ENCODE results near the gene B4GALNT1. TPM values are rescaled to one million over a fixed set of nuclear protein-coding genes. Genes with fewer than 3 reads are reported as not detected.

Gene B4GALNT1
- total RNA-seq, 2 experiments from 2014 or later, result 1.2 to 3.1 TPM

DNA sequence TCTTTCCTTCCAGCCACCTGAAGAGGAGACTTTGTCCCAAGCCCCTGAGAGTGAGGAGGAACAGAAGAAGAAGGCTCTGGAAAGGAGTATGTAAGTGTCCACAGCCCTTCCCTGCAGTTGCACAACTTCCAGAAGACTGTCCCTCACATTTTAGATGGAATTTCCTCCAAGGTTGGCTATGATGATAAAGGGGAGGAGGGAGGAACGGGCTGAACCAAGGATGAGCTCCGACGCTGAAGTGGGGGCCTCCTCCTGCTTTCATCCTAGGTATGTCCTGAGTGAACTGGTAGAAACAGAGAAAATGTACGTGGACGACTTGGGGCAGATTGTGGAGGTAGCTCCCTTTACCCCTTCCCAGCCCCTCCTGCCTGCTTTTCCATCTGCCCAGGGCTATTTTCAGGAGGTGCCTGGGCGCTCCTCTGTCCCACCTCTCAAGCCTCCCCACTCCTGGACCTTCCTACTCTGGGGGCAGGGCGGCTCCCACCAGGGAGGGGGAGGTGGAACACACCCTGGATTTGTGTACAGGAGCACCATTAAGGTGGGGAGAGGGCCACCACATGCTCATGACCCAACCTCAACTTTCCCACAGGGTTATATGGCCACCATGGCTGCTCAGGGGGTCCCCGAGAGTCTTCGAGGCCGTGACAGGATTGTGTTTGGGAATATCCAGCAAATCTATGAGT lies 19.4 kb downstream of the B4GALNT1 start:
- no peaks in the 10 kb centered on the region for H3K9me2 ChIP-seq (ENCODE audit: insufficient read depth, low read length)
- intact Hi-C loops (cut with micrococcal nuclease; ENCODE audit: unreplicated experiment), result loop anchor here (2.0 kb wide), 1 partner anchor 31 kb away; no protein-coding TSS in a partner anchor
- H3K9me3 ChIP-seq (ENCODE audit: low read length), result no peaks in the 10 kb centered on the region
- no peak for DNase-seq (ENCODE audit: low spot score)
- no peak overlapping the region for H3K27ac ChIP-seq (ENCODE audit: low read depth, low read length, poor library complexity, severe bottlenecking)
- no peak overlapping the region for H3K4me3 ChIP-seq (ENCODE audit: low read depth, low read length, poor library complexity, severe bottlenecking)
- BruUV-seq (replicated peaks), result no TSS peak
- CTCF ChIA-PET (ENCODE audit: unreplicated experiment), result interaction anchor here (0.6 kb wide), 1 partner anchor 278 kb away, joined by 3 read pairs; no protein-coding TSS in a partner anchor
- POLR2A ChIA-PET, result interaction anchor here (0.5 to 1.6 kb wide), 4 partner anchors 33 to 785 kb away, joined by 3 to 5 read pairs (median 3); no protein-coding TSS in a partner anchor
- no peaks in the 10 kb centered on the region for H3K36me3 ChIP-seq (ENCODE audit: insufficient read depth, low read length)
- no peaks in the 10 kb centered on the region for H3K79me2 ChIP-seq (ENCODE audit: insufficient read depth, low read depth, low read length)
- peaks cover 15% of the 10 kb centered on the region for H3K4me1 ChIP-seq (ENCODE audit: insufficient read depth, low read length, poor library complexity, severe bottlenecking)
- no peak overlapping the region for H2AFZ ChIP-seq (ENCODE audit: low read length)
- no peaks in the 10 kb centered on the region for H4K20me1 ChIP-seq (ENCODE audit: insufficient read depth, low read length)
- no peak for TF ChIP-seq EZH2phosphoT487 (IDR thresholded peaks at IDR 0.05; ENCODE audit: borderline replicate concordance, low read depth, low read length)
- TF ChIP-seq, protein P1, sequence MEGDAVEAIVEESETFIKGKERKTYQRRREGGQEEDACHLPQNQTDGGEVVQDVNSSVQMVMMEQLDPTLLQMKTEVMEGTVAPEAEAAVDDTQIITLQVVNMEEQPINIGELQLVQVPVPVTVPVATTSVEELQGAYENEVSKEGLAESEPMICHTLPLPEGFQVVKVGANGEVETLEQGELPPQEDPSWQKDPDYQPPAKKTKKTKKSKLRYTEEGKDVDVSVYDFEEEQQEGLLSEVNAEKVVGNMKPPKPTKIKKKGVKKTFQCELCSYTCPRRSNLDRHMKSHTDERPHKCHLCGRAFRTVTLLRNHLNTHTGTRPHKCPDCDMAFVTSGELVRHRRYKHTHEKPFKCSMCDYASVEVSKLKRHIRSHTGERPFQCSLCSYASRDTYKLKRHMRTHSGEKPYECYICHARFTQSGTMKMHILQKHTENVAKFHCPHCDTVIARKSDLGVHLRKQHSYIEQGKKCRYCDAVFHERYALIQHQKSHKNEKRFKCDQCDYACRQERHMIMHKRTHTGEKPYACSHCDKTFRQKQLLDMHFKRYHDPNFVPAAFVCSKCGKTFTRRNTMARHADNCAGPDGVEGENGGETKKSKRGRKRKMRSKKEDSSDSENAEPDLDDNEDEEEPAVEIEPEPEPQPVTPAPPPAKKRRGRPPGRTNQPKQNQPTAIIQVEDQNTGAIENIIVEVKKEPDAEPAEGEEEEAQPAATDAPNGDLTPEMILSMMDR (conservative IDR thresholded peaks at IDR 0.05; ENCODE audit: low read length), result no peak
- H3K4me2 ChIP-seq (ENCODE audit: low read length), result peak overlapping the region; percentile 61

DNA sequence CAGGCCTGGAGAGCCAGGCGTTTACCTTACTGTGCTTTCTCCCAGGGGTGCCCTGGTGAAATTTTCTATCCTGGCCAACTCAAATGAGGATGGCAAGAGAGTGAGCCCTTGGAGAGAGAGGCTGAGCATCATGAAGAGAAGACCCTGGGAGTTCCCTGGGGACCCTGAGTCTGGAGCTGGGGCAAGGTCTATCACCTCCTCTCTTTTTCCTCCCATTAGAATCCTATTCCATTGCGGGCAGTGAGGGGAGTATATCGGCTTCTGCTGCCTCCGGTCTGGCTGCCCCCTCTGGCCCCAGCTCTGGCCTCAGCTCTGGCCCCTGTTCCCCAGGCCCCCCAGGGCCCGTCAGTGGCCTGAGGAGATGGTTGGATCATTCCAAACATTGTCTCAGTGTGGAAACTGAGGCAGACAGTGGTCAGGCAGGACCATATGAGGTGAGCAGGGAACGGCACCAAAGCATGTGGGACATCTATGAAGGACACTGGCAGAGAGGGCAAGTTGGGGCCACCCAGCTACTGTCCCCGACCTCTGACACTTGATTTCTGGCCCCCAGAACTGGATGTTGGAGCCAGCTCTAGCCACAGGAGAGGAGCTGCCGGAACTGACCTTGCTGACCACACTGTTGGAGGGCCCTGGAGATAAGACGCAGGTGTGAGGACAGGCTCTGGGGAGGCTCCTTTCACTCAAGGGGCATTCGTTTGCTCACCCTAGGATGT lies 20.1 kb downstream of the B4GALNT1 start:
- Histone ChIP-seq H3K4me1 (ENCODE audit: insufficient read depth, low read length, poor library complexity, severe bottlenecking) (peaks cover 15% of the 10 kb centered on the region), H3K27ac (ENCODE audit: low read depth, low read length, poor library complexity, severe bottlenecking) (no peak overlapping the region), H3K79me2 (ENCODE audit: insufficient read depth, low read depth, low read length) (no peaks in the 10 kb centered on the region), H4K20me1 (ENCODE audit: insufficient read depth, low read length) (no peaks in the 10 kb centered on the region), H3K4me3 (ENCODE audit: low read depth, low read length, poor library complexity, severe bottlenecking) (no peak overlapping the region), H3K9me2 (ENCODE audit: insufficient read depth, low read length) (no peaks in the 10 kb centered on the region), H2AFZ (ENCODE audit: low read length) (no peak overlapping the region), H3K4me2 (ENCODE audit: low read length) (no peak overlapping the region), H3K36me3 (ENCODE audit: insufficient read depth, low read length) (no peaks in the 10 kb centered on the region), H3K9me3 (ENCODE audit: low read length) (no peaks in the 10 kb centered on the region)
- no peak for TF ChIP-seq EZH2phosphoT487 (IDR thresholded peaks at IDR 0.05; ENCODE audit: borderline replicate concordance, low read depth, low read length)
- TF ChIP-seq, protein P1 (conservative IDR thresholded peaks at IDR 0.05; ENCODE audit: low read length), result no peak
- intact Hi-C loops (cut with micrococcal nuclease; ENCODE audit: unreplicated experiment), result no loop called here
- DNase-seq (ENCODE audit: low spot score), result no peak
- POLR2A ChIA-PET, result interaction anchor here (0.7 to 1.6 kb wide), 2 partner anchors 45 to 74 kb away, joined by 3 to 5 read pairs; no protein-coding TSS in a partner anchor
- CTCF ChIA-PET (ENCODE audit: unreplicated experiment), result interaction anchor here (0.6 kb wide), 1 partner anchor 278 kb away, joined by 3 read pairs; no protein-coding TSS in a partner anchor
- BruUV-seq (replicated peaks), result no TSS peak
